ENCODE measurements around the gene CCR5AS. TPM values are rescaled to one million over a fixed set of nuclear protein-coding genes. Genes with fewer than 3 reads are reported as not detected.

CCR5AS gene

Other genes with a start within 250 kb of the CCR5AS start
- gene CCR1, start 198.8 kb downstream of the CCR5AS start, total RNA-seq: 10 to 100 TPM; 52.2 to 92.2 TPM
- gene CCR3, start 164.6 kb downstream of the CCR5AS start, total RNA-seq: 1 to 10 TPM in 1 of 2 donors, under 1 TPM in 1; 0.55 to 4.3 TPM
- gene CCR2, start 53.0 kb downstream of the CCR5AS start, total RNA-seq: 1 to 10 TPM in 1 of 2 donors, under 1 TPM in 1; 0.48 to 2.5 TPM
- gene CCR5, start 36.1 kb downstream of the CCR5AS start, total RNA-seq: 10 to 100 TPM; 28.3 to 46.2 TPM
- 1 to 10 TPM; 4.0 to 6.2 TPM for gene CCRL2, start 193 bp upstream of the CCR5AS start, total RNA-seq
- under 1 TPM in 1 of 2 donors, not detected in 1; 0.20 TPM for gene LTF, start 57.8 kb upstream of the CCR5AS start, total RNA-seq
- gene RTP3, start 90.9 kb upstream of the CCR5AS start, total RNA-seq: not detected
- not detected for gene LRRC2, start 159.2 kb upstream of the CCR5AS start, total RNA-seq
- gene FAM240A, start 205.5 kb upstream of the CCR5AS start, total RNA-seq: not detected